SHP77 (cell line): ENCODE data around the gene SIRPB2.

Experiments
- DNase-seq, 2 experiments: peaks; one replicate each; lab custom pipeline; 2025; lab: John Stamatoyannopoulos, UW

SIRPB2 gene

DNA sequence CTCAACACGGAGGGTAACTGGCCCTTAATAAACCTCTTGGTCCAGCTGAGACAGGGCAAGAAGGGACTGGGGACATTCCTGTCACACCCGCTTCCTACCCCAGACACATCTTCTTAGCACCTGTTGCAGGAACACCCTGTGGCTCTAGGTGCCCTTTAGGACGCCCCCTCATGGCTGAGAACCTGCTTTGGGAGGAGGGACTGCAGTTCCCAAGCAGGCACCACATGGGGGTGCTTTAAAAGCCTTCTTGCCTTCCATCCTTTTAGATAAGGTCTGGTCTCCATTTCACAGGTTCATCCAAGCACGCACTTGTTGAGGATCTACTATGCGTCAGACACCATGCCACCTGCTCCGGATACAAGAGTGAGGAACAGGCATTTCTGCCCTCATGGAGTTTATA lies 51.2 kb downstream of the SIRPB2 start:
- DNase-seq = peak in 1 of 2 experiments; percentile 11

DNA sequence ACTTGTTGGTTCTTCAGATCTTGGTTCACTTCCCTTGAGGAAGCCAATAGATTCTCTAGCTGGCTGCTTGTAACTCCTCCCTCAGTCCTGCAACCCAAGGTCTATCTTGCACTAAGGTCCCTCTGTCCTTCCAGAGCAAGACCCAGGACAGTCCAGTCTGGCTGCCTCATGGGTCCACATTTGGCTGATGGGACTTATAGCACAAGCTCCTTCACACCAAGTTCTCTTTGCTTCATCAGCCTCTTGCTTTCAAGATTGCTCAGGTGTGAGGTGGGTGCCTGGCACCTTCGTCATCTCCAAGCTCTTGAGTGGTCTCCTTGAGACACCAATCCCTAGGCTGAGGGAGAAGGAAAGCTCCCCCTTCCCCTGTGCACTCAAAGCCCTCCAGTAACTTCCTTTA lies 52.9 kb downstream of the SIRPB2 start:
- DNase-seq = no peak

DNA sequence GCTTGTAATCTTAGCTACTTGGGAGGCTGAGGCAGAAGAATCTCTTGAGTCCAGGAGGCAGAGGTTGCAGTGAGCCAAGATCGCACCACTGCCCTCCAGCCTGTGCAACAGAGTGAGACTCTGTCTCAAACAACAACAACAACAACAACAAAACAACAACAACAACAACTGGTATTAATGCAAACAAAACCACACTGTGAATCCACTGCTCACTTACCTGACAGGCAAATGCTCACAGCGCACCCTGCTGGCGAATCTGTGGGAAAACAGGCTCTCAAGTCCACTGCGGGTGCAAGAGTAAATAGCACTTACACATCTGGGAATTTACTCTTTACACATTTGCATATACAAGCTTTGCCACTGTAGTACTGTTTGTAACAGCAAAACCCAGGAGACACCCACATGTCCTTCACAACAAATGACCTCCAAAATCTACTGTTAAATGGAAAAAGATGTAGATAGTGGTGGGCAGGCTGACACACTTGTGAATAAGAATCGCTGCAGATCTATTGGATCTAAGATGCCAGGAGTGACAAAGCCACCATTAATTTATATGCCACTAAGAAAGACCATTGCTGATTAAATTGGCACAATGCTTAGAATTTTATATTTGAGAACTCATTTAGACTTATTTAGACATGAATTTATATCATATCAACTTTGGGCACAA lies 53.9 kb downstream of the SIRPB2 start:
- peak; percentile 72 to 73 for DNase-seq

DNA sequence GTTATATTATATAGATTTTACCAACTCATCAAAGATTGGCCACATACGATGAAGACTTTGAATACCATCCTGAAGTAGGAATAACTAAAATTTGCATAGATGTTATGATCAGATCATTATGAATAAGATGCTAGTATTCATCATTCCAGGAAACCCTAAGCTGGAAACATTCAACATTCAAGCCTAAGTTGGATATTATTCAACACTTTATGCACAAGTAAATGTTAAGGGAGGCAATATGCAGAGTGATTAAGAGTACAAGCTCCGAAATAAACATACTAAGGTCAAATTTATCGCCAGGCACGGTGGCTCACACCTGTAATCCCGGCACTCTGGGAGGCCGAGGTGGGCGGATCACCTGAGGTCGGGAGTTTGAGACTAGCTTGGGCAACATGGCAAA lies 55.0 kb downstream of the SIRPB2 start:
- no peak for DNase-seq

DNA sequence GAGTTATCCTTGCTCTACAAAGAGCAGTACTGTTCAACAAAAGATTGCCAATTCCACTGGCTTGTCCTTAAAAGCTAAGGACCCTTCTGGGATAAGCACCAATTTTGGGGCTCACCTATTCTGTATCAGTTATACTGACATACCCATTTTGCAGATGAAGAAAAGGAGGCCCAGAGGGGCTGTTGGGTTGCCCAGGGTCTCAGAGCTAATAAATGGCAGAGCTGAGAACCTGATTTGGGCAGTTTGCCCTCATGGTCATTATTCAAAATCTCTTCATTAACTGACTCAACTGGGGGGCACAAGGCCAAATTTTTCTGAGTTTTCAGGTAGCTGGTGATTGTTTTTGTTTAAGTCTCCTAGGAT lies 55.9 kb downstream of the SIRPB2 start:
- DNase-seq = no peak

DNA sequence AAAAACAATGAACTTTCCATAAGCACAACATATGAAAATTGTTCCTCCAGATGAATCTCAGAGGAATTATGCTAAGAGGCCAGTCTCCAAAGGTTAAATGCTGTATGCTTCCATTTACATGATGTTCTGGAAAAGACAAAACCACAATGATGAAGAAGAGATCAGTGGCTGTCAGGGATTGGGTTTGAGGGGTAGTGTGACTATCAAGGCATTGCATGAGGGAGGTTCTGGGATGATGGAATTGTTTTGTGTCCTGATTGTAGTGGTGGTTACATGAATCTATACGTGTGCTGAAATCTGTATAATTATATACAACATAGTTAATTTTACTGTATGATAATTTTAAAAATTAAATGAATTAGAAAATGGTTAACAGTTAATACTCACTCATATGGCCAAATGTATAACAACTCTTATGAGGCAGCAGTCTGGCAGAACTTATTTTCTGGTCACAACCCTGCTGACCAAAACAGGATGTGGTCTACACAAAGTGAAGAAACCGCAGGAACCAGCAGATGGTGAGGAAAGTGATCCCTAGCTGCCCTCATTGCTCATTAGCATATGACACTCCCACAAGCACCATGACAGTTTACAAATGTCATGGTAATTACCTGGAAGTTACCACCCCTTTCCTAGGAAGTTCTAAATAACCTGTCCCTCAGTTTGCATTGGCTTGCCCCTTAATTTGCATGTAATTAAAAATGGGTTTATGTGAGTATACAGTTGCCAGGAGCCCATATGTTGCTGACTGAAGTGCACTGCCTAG lies 56.5 kb downstream of the SIRPB2 start:
- DNase-seq = peak in 1 of 2 experiments; percentile 15

DNA sequence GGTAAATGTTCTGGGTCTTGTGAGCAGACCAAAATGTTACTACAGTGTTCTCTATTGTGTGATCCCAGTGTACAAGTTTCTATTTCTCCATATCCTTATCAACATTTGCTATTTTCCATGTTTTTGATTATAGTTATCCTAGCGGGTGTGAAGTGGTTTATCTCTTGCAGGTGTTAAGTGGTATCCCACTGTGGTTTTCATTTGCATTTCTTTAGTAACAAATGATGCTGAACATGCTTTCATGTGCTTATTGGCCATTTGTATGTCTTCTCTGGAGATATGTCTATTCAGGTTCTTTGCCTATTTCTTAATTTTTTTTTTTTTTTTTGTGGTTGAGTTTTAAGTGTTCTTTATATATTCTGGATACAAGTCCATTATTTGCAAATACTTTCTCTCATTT lies 60.1 kb downstream of the SIRPB2 start:
- no peak for DNase-seq

DNA sequence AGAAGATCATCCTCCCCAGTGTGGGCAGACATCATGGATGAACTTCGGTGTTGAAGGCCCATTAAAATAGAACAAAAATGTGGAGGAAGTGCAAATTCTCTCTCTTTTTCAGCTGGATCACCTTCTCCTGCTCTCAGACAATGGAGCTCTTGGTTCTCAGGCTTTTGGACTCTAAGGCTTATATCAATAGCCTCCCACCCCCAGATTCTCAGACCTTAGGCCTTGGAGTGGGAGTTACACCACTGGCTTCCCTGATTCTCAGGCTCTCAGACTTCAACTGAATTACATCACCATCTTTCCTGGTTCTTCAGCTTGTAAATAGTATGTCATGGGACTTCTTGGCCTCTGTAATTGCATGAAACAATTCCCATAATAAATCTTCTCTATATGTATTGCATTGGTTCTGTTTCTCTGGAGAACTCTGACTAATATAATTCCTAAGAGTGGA lies 61.2 kb downstream of the SIRPB2 start:
- DNase-seq = no peak

DNA sequence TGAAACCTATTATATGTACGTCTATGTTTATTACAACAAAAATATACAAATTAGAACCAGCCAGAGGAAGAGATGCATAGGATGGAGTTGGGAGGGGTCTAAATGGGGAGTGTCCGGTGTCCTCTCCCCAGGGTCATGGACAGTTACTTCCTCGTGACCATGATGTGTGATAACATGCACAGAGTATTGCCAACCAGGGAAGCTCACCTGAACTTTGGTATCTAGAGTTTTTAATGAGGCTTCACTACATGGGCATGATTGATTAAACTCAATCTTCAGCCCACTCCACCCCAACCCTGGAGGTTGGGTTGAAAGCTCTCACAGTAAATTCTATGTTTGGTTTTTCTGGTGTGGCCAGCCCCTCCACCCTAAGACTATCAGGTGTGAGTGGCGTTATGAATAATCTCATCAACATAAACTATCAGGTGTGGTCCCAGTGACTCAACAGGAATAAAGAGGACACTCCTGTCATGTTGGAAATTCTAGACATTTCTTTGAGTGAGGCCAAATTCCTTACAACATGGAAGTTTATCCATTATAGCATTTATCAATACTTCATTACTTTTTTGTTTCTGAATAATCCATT lies 62.0 kb downstream of the SIRPB2 start:
- DNase-seq = no peak

DNA sequence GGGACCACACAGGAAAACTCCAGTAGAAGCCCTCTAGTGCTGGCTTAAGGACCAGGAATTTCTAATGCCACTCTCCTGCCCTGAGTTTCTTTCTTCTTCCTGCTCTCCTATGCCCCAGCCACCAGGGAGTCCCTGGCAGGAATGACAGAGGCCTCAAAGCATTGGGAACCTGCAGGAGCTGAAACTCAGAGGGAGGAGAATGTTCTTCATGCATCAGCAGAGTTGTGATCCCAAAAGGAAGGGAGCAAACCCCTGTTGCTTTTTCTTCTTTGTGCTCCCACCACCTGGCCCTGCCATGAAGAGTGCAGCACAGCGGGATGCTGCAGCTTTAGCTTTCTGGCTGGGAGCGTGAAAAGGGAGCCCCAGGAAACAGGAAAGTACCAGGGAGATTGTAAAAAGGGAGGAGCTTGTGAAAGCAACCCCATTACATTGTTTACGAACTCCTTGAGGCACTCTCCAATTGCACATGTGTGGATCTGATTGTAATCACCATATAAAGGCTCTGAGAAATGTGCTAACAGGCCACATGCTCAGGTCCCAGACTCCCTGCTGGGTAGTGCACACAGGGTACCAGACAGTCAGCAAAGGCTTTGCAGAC lies 63.7 kb downstream of the SIRPB2 start:
- DNase-seq = peak in 1 of 2 experiments; percentile 26

DNA sequence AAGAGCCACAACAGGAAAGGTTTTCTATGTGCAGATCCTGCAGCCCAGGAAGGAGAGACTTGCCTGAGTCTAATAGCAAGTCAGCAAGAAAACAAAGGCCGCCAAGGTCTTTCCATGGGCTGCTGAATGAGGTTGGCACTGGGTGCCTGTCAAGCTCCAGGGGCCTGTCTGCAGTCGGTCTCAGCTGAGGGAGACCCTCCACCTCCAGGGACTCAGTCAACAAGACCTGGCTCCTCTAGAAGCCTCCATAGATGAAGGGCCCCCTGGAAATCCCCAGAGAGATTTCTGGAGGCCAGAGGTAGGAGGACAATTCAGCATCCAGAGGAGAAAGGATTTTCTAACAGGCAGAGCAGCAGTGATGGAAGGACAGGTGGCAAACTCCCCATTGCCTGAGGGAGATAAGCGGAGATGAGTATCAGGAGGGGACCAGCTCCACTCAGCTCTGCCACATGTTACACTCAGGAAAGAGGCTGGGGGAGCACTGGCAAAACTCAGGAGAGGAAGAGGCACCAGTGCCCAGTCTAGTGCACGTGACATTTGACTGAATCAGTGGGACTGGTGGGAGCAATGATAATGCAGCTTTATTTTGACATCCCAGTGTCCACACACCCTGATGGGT lies 64.9 kb downstream of the SIRPB2 start:
- no peak for DNase-seq
